Measurements from ENCODE around the gene DNTTIP2. TPM values are rescaled to one million over a fixed set of nuclear protein-coding genes. Genes with fewer than 3 reads are reported as not detected.
A peak's percentile ranks its signal among the peaks of the same experiment; 100 is the strongest.

Gene DNTTIP2
- total RNA-seq, 1 donor from 2014 or later = 55.3 TPM

- Histone ChIP-seq H3K9me3 (ENCODE audit: insufficient read depth, low read depth, low read length) (no peaks in the 10 kb centered on the region), H3K79me2 (ENCODE audit: insufficient read depth, low read length) (peaks cover 47% of the 10 kb centered on the region), H3K4me3 (ENCODE audit: insufficient read depth, low read depth, low read length) (no peak overlapping the region), H3K4me1 (ENCODE audit: insufficient read depth, low read length) (peaks cover 8% of the 10 kb centered on the region), H3K27ac (ENCODE audit: low read depth, low read length) (no peak overlapping the region), H3K9ac (ENCODE audit: low read length) (no peak overlapping the region), H4K20me1 (ENCODE audit: insufficient read depth, low read length) (peaks cover 44% of the 10 kb centered on the region), H3K4me2 (ENCODE audit: low read length) (peak overlapping the region; percentile 39), H3K27me3 (ENCODE audit: insufficient read depth, low read length) (no peaks in the 10 kb centered on the region), H3K36me3 (ENCODE audit: insufficient read depth, low read length) (peaks cover 54% of the 10 kb centered on the region), H2AFZ (ENCODE audit: low read depth, low read length) (no peak overlapping the region)
- Mint-ChIP-seq H3K4me3 (ENCODE audit: unreplicated experiment) (no peak overlapping the region), H3K27ac (ENCODE audit: unreplicated experiment) (no peak overlapping the region), H3K9me3 (ENCODE audit: unreplicated experiment) (no peaks in the 10 kb centered on the region), H3K4me1 (ENCODE audit: low read depth, unreplicated experiment) (peaks cover 3% of the 10 kb centered on the region), H3K27me3 (ENCODE audit: low read depth, unreplicated experiment) (no peaks in the 10 kb centered on the region), H3K36me3 (ENCODE audit: low read depth, unreplicated experiment) (peaks cover 6% of the 10 kb centered on the region)
- no peak for DNase-seq (ENCODE audit: low read depth)
- no peak for FAIRE-seq
- no peak for TF ChIP-seq EZH2 (IDR thresholded peaks at IDR 0.05; ENCODE audit: insufficient read depth, low read length)
- no peak for TF ChIP-seq CTCF (IDR thresholded peaks at IDR 0.05; ENCODE audit: insufficient read depth, low read depth, low read length)
These were observed 2.8 kb downstream of the DNTTIP2 start for GRCh38 chr1:93876244-93876643.

GRCh38 chr1:93874025-93874651 is 4.9 kb downstream of the DNTTIP2 start:
- Mint-ChIP-seq H3K4me3 (ENCODE audit: unreplicated experiment) (no peak overlapping the region), H3K27me3 (ENCODE audit: low read depth, unreplicated experiment) (no peaks in the 10 kb centered on the region), H3K9me3 (ENCODE audit: unreplicated experiment) (no peaks in the 10 kb centered on the region), H3K27ac (ENCODE audit: unreplicated experiment) (no peak overlapping the region), H3K36me3 (ENCODE audit: low read depth, unreplicated experiment) (peaks cover 11% of the 10 kb centered on the region), H3K4me1 (ENCODE audit: low read depth, unreplicated experiment) (peaks cover 3% of the 10 kb centered on the region)
- FAIRE-seq (peak; percentile 58), DNase-seq (ENCODE audit: low read depth) (no peak)
- no peaks in the 10 kb centered on the region for H3K27me3 ChIP-seq (ENCODE audit: insufficient read depth, low read length)
- TF ChIP-seq CTCF (IDR thresholded peaks at IDR 0.05; ENCODE audit: insufficient read depth, low read depth, low read length) = peak; percentile 77
- no peak for TF ChIP-seq EZH2 (IDR thresholded peaks at IDR 0.05; ENCODE audit: insufficient read depth, low read length)
- no peaks in the 10 kb centered on the region for H3K9me3 ChIP-seq (ENCODE audit: insufficient read depth, low read depth, low read length)
- peaks cover 49% of the 10 kb centered on the region for H4K20me1 ChIP-seq (ENCODE audit: insufficient read depth, low read length)
- no peak overlapping the region for H3K27ac ChIP-seq (ENCODE audit: low read depth, low read length)
- no peak overlapping the region for H2AFZ ChIP-seq (ENCODE audit: low read depth, low read length)
- no peak overlapping the region for H3K9ac ChIP-seq (ENCODE audit: low read length)
- no peak overlapping the region for H3K4me3 ChIP-seq (ENCODE audit: insufficient read depth, low read depth, low read length)
- no peak overlapping the region for H3K4me2 ChIP-seq (ENCODE audit: low read length)
- peaks cover 8% of the 10 kb centered on the region for H3K4me1 ChIP-seq (ENCODE audit: insufficient read depth, low read length)
- peaks cover 47% of the 10 kb centered on the region for H3K79me2 ChIP-seq (ENCODE audit: insufficient read depth, low read length)
- H3K36me3 ChIP-seq (ENCODE audit: insufficient read depth, low read length) = peaks cover 70% of the 10 kb centered on the region

- H3K4me3 Mint-ChIP-seq (ENCODE audit: unreplicated experiment) = no peak overlapping the region
- no peak overlapping the region for H3K27ac Mint-ChIP-seq (ENCODE audit: unreplicated experiment)
- Histone ChIP-seq H3K9me3 (ENCODE audit: insufficient read depth, low read depth, low read length) (no peaks in the 10 kb centered on the region), H3K4me2 (ENCODE audit: low read length) (no peak overlapping the region), H4K20me1 (ENCODE audit: insufficient read depth, low read length) (peaks cover 39% of the 10 kb centered on the region), H3K4me3 (ENCODE audit: insufficient read depth, low read depth, low read length) (no peak overlapping the region), H3K9ac (ENCODE audit: low read length) (no peak overlapping the region), H3K27me3 (ENCODE audit: insufficient read depth, low read length) (no peaks in the 10 kb centered on the region), H3K27ac (ENCODE audit: low read depth, low read length) (no peak overlapping the region), H3K79me2 (ENCODE audit: insufficient read depth, low read length) (peaks cover 20% of the 10 kb centered on the region), H3K36me3 (ENCODE audit: insufficient read depth, low read length) (peaks cover 63% of the 10 kb centered on the region), H3K4me1 (ENCODE audit: insufficient read depth, low read length) (peaks cover 2% of the 10 kb centered on the region), H2AFZ (ENCODE audit: low read depth, low read length) (no peak overlapping the region)
- peaks cover 19% of the 10 kb centered on the region for H3K36me3 Mint-ChIP-seq (ENCODE audit: low read depth, unreplicated experiment)
- TF ChIP-seq CTCF (IDR thresholded peaks at IDR 0.05; ENCODE audit: insufficient read depth, low read depth, low read length) = no peak
- TF ChIP-seq EZH2 (IDR thresholded peaks at IDR 0.05; ENCODE audit: insufficient read depth, low read length) = no peak
- DNase-seq (ENCODE audit: low read depth) (no peak), FAIRE-seq (no peak)
- H3K27me3 Mint-ChIP-seq (ENCODE audit: low read depth, unreplicated experiment) = no peaks in the 10 kb centered on the region
- H3K4me1 Mint-ChIP-seq (ENCODE audit: low read depth, unreplicated experiment) = peaks cover 2% of the 10 kb centered on the region
- H3K9me3 Mint-ChIP-seq (ENCODE audit: unreplicated experiment) = no peaks in the 10 kb centered on the region
These were observed 7.6 kb downstream of the DNTTIP2 start for GRCh38 chr1:93871366-93871765.
